ENCODE results near the gene PCSK7. TPM values are rescaled to one million over a fixed set of nuclear protein-coding genes. Genes with fewer than 3 reads are reported as not detected.

Gene PCSK7
- total and polyA plus RNA-seq, 10 of the 15 experiments (the other 5 are each of a cell fraction or from before 2014, with no cell fraction given) = 5.5 to 81.5 (median 51.6) TPM

GRCh38 chr11:117200813-117201657, 30.8 kb downstream of the PCSK7 start (continued):
- no peak for TF ChIP-seq IKZF2 (IDR thresholded peaks at IDR 0.05)
- TF ChIP-seq SIX5 (IDR thresholded peaks at IDR 0.05; ENCODE audit: low read depth, low read length, severe bottlenecking) = no peak
- TF ChIP-seq ATF7 (IDR thresholded peaks at IDR 0.05; ENCODE audit: low read depth) = no peak
- TF ChIP-seq ZNF24 (IDR thresholded peaks at IDR 0.05) = no peak
- TF ChIP-seq RELB (IDR thresholded peaks at IDR 0.05; ENCODE audit: low read depth) = no peak

GRCh38 chr11:117199916-117200812, 31.7 kb downstream of the PCSK7 start:
- no peak overlapping the region for H3K27ac ChIP-seq (ENCODE audit: control insufficient read depth, insufficient read depth)
- FAIRE-seq (no peak), ATAC-seq (no peak), DNase-seq (ENCODE audit: low read depth, low spot score) (no peak)
- SMC1A ChIA-PET (ENCODE audit: uncharacterized antibody, unreplicated experiment) = no interaction called here
- no peak overlapping the region for H3K4me3 ChIP-seq
- H2AFZ ChIP-seq (ENCODE audit: control insufficient read depth, low read depth, low read length) = no peak overlapping the region
- H3K79me2 ChIP-seq (ENCODE audit: control insufficient read depth, insufficient read depth, low read length) = no peaks in the 10 kb centered on the region
- H3K4me1 ChIP-seq (ENCODE audit: control insufficient read depth, insufficient read depth, low read length) = no peaks in the 10 kb centered on the region
- H4K20me1 ChIP-seq (ENCODE audit: control insufficient read depth, insufficient read depth) = no peaks in the 10 kb centered on the region
- no peak overlapping the region for H3K9ac ChIP-seq (ENCODE audit: control insufficient read depth, insufficient read depth, low read length)
- CTCF ChIA-PET = interaction anchor here (2.1 kb wide), 1 partner anchor 19 kb away, joined by 5 read pairs; no protein-coding TSS in a partner anchor
- no TSS peak for BruUV-seq (replicated peaks)
- intact Hi-C loops (cut with micrococcal nuclease; ENCODE audit: unreplicated experiment) = no loop called here
- in situ Hi-C loops (cut with MboI) = no loop called here
- RAD21 ChIA-PET (ENCODE audit: unreplicated experiment) = no interaction called here
- no peaks in the 10 kb centered on the region for H3K9me3 ChIP-seq (replicated peaks; ENCODE audit: control insufficient read depth, insufficient read depth, low read length)
- H3K27me3 ChIP-seq (replicated peaks in 1 of 2; ENCODE audit: control insufficient read depth in 2 of 2, insufficient read depth in 2 of 2, low read length in 1 of 2) = no peaks in the 10 kb centered on the region
- no peak for TF ChIP-seq CHD2 (IDR thresholded peaks at IDR 0.05; ENCODE audit: borderline replicate concordance, low read depth, low read length)
- no peak for TF ChIP-seq ZBTB40 (IDR thresholded peaks at IDR 0.05; ENCODE audit: borderline replicate concordance)
- TF ChIP-seq TCF3 (IDR thresholded peaks at IDR 0.05; ENCODE audit: borderline replicate concordance, insufficient read depth, low read depth, low read length) = no peak
- POLR2A ChIA-PET = interaction anchor here (0.6 kb wide), 1 partner anchor 29 kb away, joined by 3 read pairs; no protein-coding TSS in a partner anchor
- H3K4me2 ChIP-seq (ENCODE audit: control insufficient read depth, insufficient read depth) = no peak overlapping the region
- peaks cover 0 to 1% of the 10 kb centered on the region in 2 experiments; a peak in 3 of 4 replicates for H3K36me3 ChIP-seq (ENCODE audit: control insufficient read depth in 2 of 2, insufficient read depth in 2 of 2, low read length in 1 of 2)
- WGBS (ENCODE audit: insufficient coverage, insufficient replicate concordance, low lambda C conversion rate, missing lambda C conversion rate) = 55% methylated on average over 10 of the region's 13 CpGs

Measured in GM12878 (cell line).